IMR-90 (cell line): Measurements from ENCODE around the gene PMS1. TPM values are rescaled to one million over a fixed set of nuclear protein-coding genes. Genes with fewer than 3 reads are reported as not detected.

Experiments
- ATAC-seq: fragments of 200-7000 bp; cut with Tn5 transposase; 2 replicates; pipeline ENCODE4 v1.9.1; 2020; ENCODE audit warnings: low read depth, mild to moderate bottlenecking, moderate library complexity
- BruUV-seq: library from RNA; stranded (reverse); fragments of 400-500 nt; replicated peaks from 2 replicates; lab custom pipeline; 2021; lab: Mats Ljungman, UMichigan
- CTCF ChIA-PET: fragments of 300-600 bp; formaldehyde crosslinking; extraction: SDS; loops from one replicate; lab custom pipeline; 2021; ENCODE audit warnings: antibody characterized with exemption; lab: Yijun Ruan, JAX
- POLR2A ChIA-PET: fragments of 300-600 bp; sonication (Branson Sonifier 250); formaldehyde crosslinking; loops from one replicate; lab custom pipeline; 2022; ENCODE audit warnings: antibody characterized with exemption; ENCODE audit not compliant: unreplicated experiment; lab: Charles Lee
- DNase-seq: peaks from one replicate; pipeline ENCODE4 v3.0.0; 2013
- H2AFZ ChIP-seq: replicated peaks from 2 replicates; pipeline ENCODE3; 2013; ENCODE audit warnings: low read length, mild to moderate bottlenecking; ENCODE audit not compliant: poor library complexity
- H2AK5ac ChIP-seq: 2 replicates; pipeline ENCODE4 v1.6.1; 2013; ENCODE audit warnings: low read depth, low read length, inconsistent platforms
- H2AK9ac ChIP-seq: replicated peaks from 2 replicates; pipeline ENCODE3; 2013; ENCODE audit warnings: mild to moderate bottlenecking, low read depth, low read length, moderate library complexity; ENCODE audit not compliant: poor library complexity
- H2BK120ac ChIP-seq: 2 replicates; pipeline ENCODE4 v1.6.1; 2013; ENCODE audit warnings: low read depth, low read length, inconsistent platforms
- H2BK15ac ChIP-seq: 3 replicates; pipeline ENCODE4 v1.6.1; 2013; ENCODE audit warnings: low read depth, low read length, inconsistent platforms
- H2BK20ac ChIP-seq: 2 replicates; pipeline ENCODE4 v1.6.1; 2013; ENCODE audit warnings: low read depth, mild to moderate bottlenecking, inconsistent platforms, low read length, moderate library complexity
- H2BK5ac ChIP-seq: 2 replicates; pipeline ENCODE4 v1.6.1; 2013; ENCODE audit warnings: mild to moderate bottlenecking, low read depth, low read length, inconsistent platforms; ENCODE audit not compliant: poor library complexity, severe bottlenecking
- H3K14ac ChIP-seq: replicated peaks from 2 replicates; pipeline ENCODE4 v1.6.1; 2013; ENCODE audit warnings: low read depth, low read length, inconsistent platforms
- H3K18ac ChIP-seq: 2 replicates; pipeline ENCODE4 v1.6.1; 2013; ENCODE audit warnings: low read depth, low read length, control low read depth
- H3K23ac ChIP-seq: 2 replicates; pipeline ENCODE4 v1.6.1; 2013; ENCODE audit warnings: low read depth, low read length, inconsistent platforms
- H3K27ac ChIP-seq: 2 replicates; pipeline ENCODE4 v1.5.1; 2013; ENCODE audit warnings: mild to moderate bottlenecking, control low read depth, low read length; ENCODE audit not compliant: insufficient read depth
- H3K27me3 ChIP-seq: 2 replicates; pipeline ENCODE4 v1.6.1; 2013; ENCODE audit warnings: low read length; ENCODE audit not compliant: control insufficient read depth, insufficient read depth
- H3K36me3 ChIP-seq: 2 replicates; pipeline ENCODE4 v1.6.1; 2013; ENCODE audit warnings: low read length, mixed read lengths; ENCODE audit not compliant: control insufficient read depth, insufficient read depth
- H3K4ac ChIP-seq: 2 replicates; pipeline ENCODE4 v1.6.1; 2013; ENCODE audit warnings: low read depth, low read length, inconsistent platforms
- H3K4me1 ChIP-seq: 2 replicates; pipeline ENCODE4 v1.6.1; 2013; ENCODE audit warnings: low read length, mixed read lengths; ENCODE audit not compliant: control insufficient read depth, insufficient read depth
- H3K4me2 ChIP-seq: 2 replicates; pipeline ENCODE4 v1.6.1; 2013; ENCODE audit warnings: low read depth, mild to moderate bottlenecking, control low read depth, low read length, moderate library complexity
- H3K4me3 ChIP-seq: 2 replicates; pipeline ENCODE4 v1.5.1; 2013; ENCODE audit warnings: low read depth, mild to moderate bottlenecking, control low read depth, low read length, moderate library complexity; ENCODE audit not compliant: insufficient read depth
- H3K56ac ChIP-seq: 2 replicates; pipeline ENCODE4 v1.6.1; 2013; ENCODE audit warnings: low read length, inconsistent platforms; ENCODE audit not compliant: insufficient read depth; ENCODE audit errors: extremely low read depth
- H3K79me1 ChIP-seq, 2 experiments: 2 replicates each; pipeline ENCODE4 v1.6.1; 2013; ENCODE audit warnings: low read length in 2 of 2, inconsistent platforms in 1 of 2, low read depth in 1 of 2
- H3K9ac ChIP-seq: 2 replicates; pipeline ENCODE4 v1.6.1; 2013; ENCODE audit warnings: low read depth, low read length, control low read depth
- H3K9me1 ChIP-seq: 2 replicates; pipeline ENCODE4 v1.6.1; 2013; ENCODE audit warnings: low read length, inconsistent platforms; ENCODE audit not compliant: insufficient read depth
- H3K9me3 ChIP-seq: 2 replicates; pipeline ENCODE4 v1.6.1; 2013; ENCODE audit warnings: low read length; ENCODE audit not compliant: control insufficient read depth, insufficient read depth
- H4K20me1 ChIP-seq: 2 replicates; pipeline ENCODE4 v1.6.1; 2013; ENCODE audit warnings: low read length, inconsistent platforms; ENCODE audit not compliant: insufficient read depth
- H4K5ac ChIP-seq: 2 replicates; pipeline ENCODE4 v1.6.1; 2013; ENCODE audit warnings: mild to moderate bottlenecking, low read depth, low read length, control low read depth
- H4K8ac ChIP-seq, 2 experiments: 2 replicates each; pipeline ENCODE4 v1.6.1; 2013; ENCODE audit warnings: low read depth in 2 of 2, low read length in 2 of 2, control low read depth in 1 of 2, inconsistent platforms in 1 of 2
- H4K91ac ChIP-seq: 2 replicates; pipeline ENCODE4 v1.6.1; 2013; ENCODE audit warnings: low read depth, low read length, inconsistent platforms; ENCODE audit not compliant: insufficient read depth
- BHLHE40 ChIP-seq: fragments of 150-350 bp; IDR thresholded peaks from 2 replicates; pipeline ENCODE4 v1.6.1; 2016; ENCODE audit warnings: mild to moderate bottlenecking, low read depth, low read length
- CEBPB ChIP-seq: IDR thresholded peaks from 2 replicates; pipeline ENCODE4 v1.6.1; 2012; ENCODE audit warnings: low read depth, low read length, improper control_type of control experiment
- CTCF ChIP-seq: conservative IDR thresholded peaks from 2 replicates; pipeline ENCODE4 v1.5.1; 2012; ENCODE audit warnings: mild to moderate bottlenecking, low read depth, low read length, improper control_type of control experiment
- RFX5 ChIP-seq: IDR thresholded peaks from 2 replicates; pipeline ENCODE4 v1.8.0; 2012; ENCODE audit warnings: low read depth, mild to moderate bottlenecking, low read length, moderate library complexity
- WGBS, 2 experiments: methylation state at CpG; one replicate each; pipeline versions ENCODE4 v1.1.5 to v1.1.7; 2013; ENCODE audit warnings: missing lambda C conversion rate in 2 of 2; ENCODE audit not compliant: insufficient read length in 1 of 2; ENCODE audit errors: extremely low coverage in 2 of 2; 5-methylcytosine and 5-hydroxymethylcytosine counted together
- dilution Hi-C: fragments of 300-500 bp; cut with HindIII; formaldehyde crosslinking; loops from one replicate; pipeline ENCODE4 v1.14.3; 2018; ENCODE audit warnings: low sequenced_read_pairs; ENCODE audit not compliant: unreplicated experiment
- in situ Hi-C: fragments of 300-500 bp; cut with MboI; formaldehyde crosslinking; loops from 3 replicates; pipeline ENCODE4 v1.14.3; 2019; ENCODE audit warnings: low sequenced_read_pairs, inconsistent platforms, mixed read lengths
- intact Hi-C: fragments of 100-400 bp; cut with micrococcal nuclease; formaldehyde crosslinking; loops from 2 replicates; pipeline ENCODE4 v1.10.0; 2022
- polyA plus RNA-seq, 3 experiments: library from polyadenylated mRNA; depleted of rRNA; stranded (reverse); fragments of >200 nt; gene quantifications; 2 replicates each; pipeline ENCODE4 v1.2.3, GENCODE V29; 2012; ENCODE audit warnings: low replicate concordance in 1 of 3
- total RNA-seq: library from RNA; depleted of rRNA; stranded (reverse); fragments of >200 nt; gene quantifications from 2 replicates; pipeline ENCODE4 v1.2.3, GENCODE V29; 2012

Gene PMS1
- total and polyA plus RNA-seq, 2 of the 4 experiments (the other 2 are of a cell fraction): 8.1 to 10.6 TPM

- Histone ChIP-seq H3K9me3 (no peaks in the 10 kb centered on the region), H3K4me3 (no peak overlapping the region), H3K4me1 (no peaks in the 10 kb centered on the region; the same call in 1 of the 2 replicates), H3K36me3 (0 out of 2 replicates have a peak, but pooled peaks cover 2% of the 10 kb centered on the region), H3K23ac (no peak overlapping the region), H3K56ac (no peak overlapping the region), H2BK120ac (no peak overlapping the region), H3K27ac (no peak overlapping the region), H3K9ac (no peak overlapping the region), H3K27me3 (no peaks in the 10 kb centered on the region), H2AK5ac (no peak overlapping the region), H2BK15ac (no peak overlapping the region), H4K91ac (no peak overlapping the region), H2AK9ac (no peak overlapping the region), H4K8ac (no peak overlapping the region), H4K5ac (no peak overlapping the region), H2BK5ac (no peak overlapping the region), H3K18ac (no peak overlapping the region), H3K4me2 (no peak overlapping the region), H3K14ac (no peak overlapping the region), H3K79me1 (peaks cover 0 to 3% of the 10 kb centered on the region in 2 experiments; a peak in 1 of 4 replicates), H2BK20ac (no peak overlapping the region), H2AFZ (no peak overlapping the region), H3K4ac (no peak overlapping the region), H4K20me1 (no peaks in the 10 kb centered on the region), H3K9me1 (no peaks in the 10 kb centered on the region)
- dilution Hi-C loops: no loop called here
- DNase-seq: no peak
- TF ChIP-seq CTCF (no peak), CEBPB (no peak), BHLHE40 (no peak), RFX5 (no peak)
- BruUV-seq: no TSS peak
- ChIA-PET POLR2A (no interaction called here), CTCF (interaction anchor here (0.6 kb wide), 1 partner anchor 31 kb away, joined by 5 read pairs; no protein-coding TSS in a partner anchor)
- no peak for ATAC-seq
- in situ Hi-C loops: no loop called here
- intact Hi-C loops: no loop called here
- WGBS, 2 experiments: no CpG with 5 or more reads among the region's 1 CpG
These were observed 67.0 kb downstream of the PMS1 start for GRCh38 chr2:189851174-189851826.
